RWPE1 (cell line): Measurements from ENCODE around the gene KDELR3.

Experiments used
- CTCF ChIA-PET: fragments of 350-600 bp; sonication (Branson Sonifier 250); formaldehyde crosslinking; extraction: SDS; loops from one replicate; lab custom pipeline; 2021; lab: Yijun Ruan, JAX
- POLR2A ChIA-PET: fragments of 400-600 bp; formaldehyde crosslinking; extraction: SDS; loops from one replicate; lab custom pipeline; 2020; ENCODE audit warnings: antibody characterized with exemption; ENCODE audit not compliant: low non-redundant PET; lab: Yijun Ruan, JAX
- DNase-seq: peaks from one replicate; pipeline ENCODE4 v3.0.0; 2012; ENCODE audit warnings: low spot score
- H3K27ac ChIP-seq: fragments of 450-650 bp; 2 replicates; pipeline ENCODE4 v1.5.1; 2017
- TF ChIP-seq, protein P1 (sequence below): fragments of 450-650 bp; conservative IDR thresholded peaks from 2 replicates; pipeline ENCODE4 v1.5.1; 2017; ENCODE audit warnings: low read depth, mild to moderate bottlenecking

Gene KDELR3

DNA sequence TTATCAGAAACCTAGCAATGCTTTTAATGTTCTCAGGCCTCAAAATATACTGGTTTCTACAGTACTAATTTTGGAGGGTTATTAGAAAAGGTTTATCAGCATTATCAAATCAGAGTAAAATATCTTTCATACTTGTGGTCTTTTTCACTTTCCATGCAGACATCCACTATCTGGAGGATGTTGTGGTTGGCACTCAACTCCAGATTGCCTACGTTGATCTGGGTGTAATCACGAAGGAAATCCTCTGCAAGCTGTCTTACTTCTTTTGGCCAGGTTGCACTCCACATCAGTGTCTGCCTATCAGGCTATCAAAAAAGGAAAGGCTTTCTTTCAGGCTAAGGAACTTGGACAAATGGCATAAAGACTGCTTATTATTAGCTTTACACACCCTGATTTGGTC, 26.6 kb downstream of the KDELR3 start:
- DNase-seq = no peak
- H3K27ac ChIP-seq = no peak overlapping the region
- TF ChIP-seq, protein P1, sequence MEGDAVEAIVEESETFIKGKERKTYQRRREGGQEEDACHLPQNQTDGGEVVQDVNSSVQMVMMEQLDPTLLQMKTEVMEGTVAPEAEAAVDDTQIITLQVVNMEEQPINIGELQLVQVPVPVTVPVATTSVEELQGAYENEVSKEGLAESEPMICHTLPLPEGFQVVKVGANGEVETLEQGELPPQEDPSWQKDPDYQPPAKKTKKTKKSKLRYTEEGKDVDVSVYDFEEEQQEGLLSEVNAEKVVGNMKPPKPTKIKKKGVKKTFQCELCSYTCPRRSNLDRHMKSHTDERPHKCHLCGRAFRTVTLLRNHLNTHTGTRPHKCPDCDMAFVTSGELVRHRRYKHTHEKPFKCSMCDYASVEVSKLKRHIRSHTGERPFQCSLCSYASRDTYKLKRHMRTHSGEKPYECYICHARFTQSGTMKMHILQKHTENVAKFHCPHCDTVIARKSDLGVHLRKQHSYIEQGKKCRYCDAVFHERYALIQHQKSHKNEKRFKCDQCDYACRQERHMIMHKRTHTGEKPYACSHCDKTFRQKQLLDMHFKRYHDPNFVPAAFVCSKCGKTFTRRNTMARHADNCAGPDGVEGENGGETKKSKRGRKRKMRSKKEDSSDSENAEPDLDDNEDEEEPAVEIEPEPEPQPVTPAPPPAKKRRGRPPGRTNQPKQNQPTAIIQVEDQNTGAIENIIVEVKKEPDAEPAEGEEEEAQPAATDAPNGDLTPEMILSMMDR = no peak
- ChIA-PET POLR2A (no interaction called here), CTCF (no interaction called here)

DNA sequence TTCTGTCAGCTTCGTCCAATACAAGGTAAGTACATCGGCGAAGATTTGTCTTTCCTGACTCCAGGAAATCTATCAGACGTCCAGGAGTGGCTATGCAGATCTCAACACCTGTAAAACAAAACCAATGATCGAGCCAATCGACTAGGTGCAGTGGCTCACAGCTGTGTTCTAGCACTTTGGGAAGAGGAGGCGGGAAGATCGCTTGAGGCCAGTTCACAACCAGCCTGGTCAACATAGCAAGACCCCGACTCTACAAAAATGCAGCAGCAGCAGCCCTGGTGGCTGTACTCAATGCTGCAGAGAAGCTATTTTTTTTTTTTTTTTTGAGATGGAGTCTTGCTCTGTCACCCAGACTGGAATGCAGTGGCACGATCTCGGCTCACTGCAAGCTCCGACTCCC, 27.0 kb downstream of the KDELR3 start:
- TF ChIP-seq, protein P1 = no peak
- H3K27ac ChIP-seq = no peak overlapping the region
- CTCF ChIA-PET = no interaction called here
- DNase-seq = no peak
- POLR2A ChIA-PET = no interaction called here

DNA sequence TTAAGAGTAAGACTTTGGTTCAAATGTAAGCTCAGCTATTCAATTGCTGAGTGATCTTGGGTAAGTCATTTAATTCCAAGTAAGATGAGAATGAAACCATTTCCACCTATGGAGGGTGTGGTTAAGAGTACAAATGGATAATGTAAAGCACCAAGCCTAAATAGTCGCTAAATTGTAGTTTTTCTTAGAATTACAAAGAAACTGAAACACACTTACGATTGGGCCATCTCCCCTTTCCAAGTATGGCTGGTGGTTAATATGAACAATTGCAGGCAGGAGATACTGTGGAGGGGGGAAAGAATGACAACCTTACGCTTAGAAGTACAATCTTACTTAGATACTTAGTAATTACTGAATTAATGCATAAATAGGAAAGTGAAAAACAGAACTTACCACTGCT, 30.0 kb downstream of the KDELR3 start:
- CTCF ChIA-PET = no interaction called here
- POLR2A ChIA-PET = interaction anchor here (0.6 kb wide), 1 partner anchor 57 kb away, joined by 3 read pairs; no protein-coding TSS in a partner anchor
- TF ChIP-seq, protein P1 = no peak
- no peak for DNase-seq
- H3K27ac ChIP-seq = no peak overlapping the region

DNA sequence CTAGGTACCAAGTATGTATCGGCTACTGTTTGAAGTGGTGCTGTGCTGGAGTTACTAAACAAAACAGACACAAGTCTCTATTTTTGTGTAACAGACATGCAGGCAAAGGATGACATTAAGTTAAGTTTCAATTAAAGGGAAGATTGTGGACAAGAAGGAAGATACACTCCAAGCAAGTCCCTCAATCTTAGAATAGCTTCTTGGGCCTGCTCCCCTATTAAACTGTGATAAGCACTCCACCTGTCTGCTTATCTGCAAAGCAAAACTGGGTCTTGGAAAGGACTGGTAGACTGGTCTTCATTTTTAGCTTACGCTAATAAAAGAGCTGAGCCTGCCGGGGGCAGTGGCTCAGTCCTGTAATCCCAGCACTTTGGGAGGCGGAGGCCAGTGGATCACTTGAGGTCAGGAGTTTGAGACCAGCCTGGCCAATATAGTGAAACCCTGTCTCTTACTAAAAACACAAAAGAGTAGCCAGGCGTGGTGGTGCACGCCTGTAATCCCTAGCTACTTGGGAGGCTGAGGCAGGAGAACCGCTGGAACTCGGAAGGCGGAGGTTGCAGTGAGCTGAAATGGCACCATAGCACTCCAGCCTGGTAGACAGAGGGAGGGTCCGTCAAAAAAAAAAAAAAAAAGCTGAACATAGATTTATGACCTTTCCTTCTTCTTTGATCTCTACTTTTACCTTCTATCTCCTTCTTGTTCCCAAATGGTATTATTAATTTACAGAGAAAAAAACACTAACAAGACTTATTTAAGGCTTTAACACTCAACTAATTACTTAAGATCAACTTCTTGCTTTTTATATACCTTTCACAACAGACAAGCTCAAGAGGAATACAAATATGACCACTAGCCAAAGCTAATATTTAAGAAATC, 34.1 kb downstream of the KDELR3 start:
- TF ChIP-seq, protein P1 = no peak

DNA sequence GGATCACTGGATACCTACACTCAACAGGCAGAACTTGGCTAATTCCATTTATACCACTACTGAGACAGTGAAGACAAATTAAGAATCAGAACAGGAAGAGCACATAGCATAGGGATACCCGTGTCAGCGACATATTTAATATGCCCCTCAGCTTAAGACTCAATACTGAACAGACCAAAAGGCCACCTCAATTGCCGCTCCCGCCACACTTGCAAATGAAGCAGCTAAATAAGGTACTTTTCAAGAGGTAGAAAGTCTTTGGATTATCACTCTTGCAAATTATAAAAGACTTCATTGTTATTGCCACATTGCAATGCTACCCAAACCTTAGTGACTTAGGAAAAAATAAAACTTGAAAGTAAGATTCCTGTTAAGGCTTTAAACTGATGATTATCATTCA, 35.1 kb downstream of the KDELR3 start:
- no peak overlapping the region for H3K27ac ChIP-seq
- TF ChIP-seq, protein P1 = no peak
- POLR2A ChIA-PET = no interaction called here
- no peak for DNase-seq
- CTCF ChIA-PET = interaction anchor here (0.9 kb wide), 1 partner anchor 16 kb away, joined by 4 read pairs; no protein-coding TSS in a partner anchor

More for the DNA sequence above, 34.1 kb downstream of the KDELR3 start:
- POLR2A ChIA-PET = no interaction called here
- no peak for DNase-seq
- CTCF ChIA-PET = interaction anchor here (0.9 kb wide), 1 partner anchor 15 kb away, joined by 4 read pairs; no protein-coding TSS in a partner anchor
- peak overlapping the region; percentile 20; the same call in 1 of the 2 replicates for H3K27ac ChIP-seq

DNA sequence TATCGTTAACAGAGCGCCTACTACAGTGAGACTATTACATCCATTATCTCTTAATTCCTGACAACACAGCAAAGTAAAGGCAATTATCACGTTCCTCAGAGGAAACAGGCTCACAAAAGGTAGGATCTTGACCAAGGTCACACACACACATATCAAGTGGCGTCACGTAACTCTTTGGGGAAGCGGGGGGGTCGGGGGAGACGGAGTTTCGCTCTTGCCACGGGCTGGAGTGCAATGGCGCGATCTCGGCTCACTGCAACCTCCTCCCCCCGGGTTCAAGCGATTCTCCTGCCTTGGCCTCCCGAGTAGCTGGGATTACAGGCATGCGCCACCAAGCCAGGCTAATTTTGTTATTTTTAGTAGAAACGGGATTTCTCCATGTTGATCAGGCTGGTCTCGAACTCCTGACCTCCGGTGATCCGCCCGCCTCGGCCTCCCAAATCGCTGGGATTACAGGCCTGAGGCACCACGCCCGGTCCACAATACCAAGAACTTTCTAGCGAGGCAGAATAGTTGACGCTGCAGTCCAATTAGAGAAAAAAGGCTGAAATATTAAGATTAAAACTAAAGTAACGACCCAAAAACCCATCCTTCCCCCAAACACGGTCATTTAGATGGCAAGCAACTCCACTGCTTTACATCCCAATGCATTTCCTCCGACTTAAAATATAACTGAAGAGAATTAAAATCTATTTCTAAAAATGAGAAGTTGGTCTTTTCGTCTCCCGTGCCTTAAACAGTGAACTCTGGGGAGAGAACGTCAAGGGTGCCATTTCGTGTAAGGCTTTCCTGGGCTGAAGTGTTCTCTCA, 37.0 kb downstream of the KDELR3 start:
- ChIA-PET POLR2A (no interaction called here), CTCF (no interaction called here)
- H3K27ac ChIP-seq = peak overlapping the region; percentile 97
- TF ChIP-seq, protein P1 = no peak
- DNase-seq = peak; percentile 13
